Eye (tissue), 1 donor: ENCODE results near the gene ZNF253.
"Not testable (repeated sequence)": the region's sequence is repeated elsewhere in the genome, so short reads cannot be mapped to it uniquely, and the experiment has no call there.

Source experiments
- DNase-seq: peaks from one replicate; pipeline ENCODE4 v3.0.0-alpha.2; 2015

Gene ZNF253

DNA sequence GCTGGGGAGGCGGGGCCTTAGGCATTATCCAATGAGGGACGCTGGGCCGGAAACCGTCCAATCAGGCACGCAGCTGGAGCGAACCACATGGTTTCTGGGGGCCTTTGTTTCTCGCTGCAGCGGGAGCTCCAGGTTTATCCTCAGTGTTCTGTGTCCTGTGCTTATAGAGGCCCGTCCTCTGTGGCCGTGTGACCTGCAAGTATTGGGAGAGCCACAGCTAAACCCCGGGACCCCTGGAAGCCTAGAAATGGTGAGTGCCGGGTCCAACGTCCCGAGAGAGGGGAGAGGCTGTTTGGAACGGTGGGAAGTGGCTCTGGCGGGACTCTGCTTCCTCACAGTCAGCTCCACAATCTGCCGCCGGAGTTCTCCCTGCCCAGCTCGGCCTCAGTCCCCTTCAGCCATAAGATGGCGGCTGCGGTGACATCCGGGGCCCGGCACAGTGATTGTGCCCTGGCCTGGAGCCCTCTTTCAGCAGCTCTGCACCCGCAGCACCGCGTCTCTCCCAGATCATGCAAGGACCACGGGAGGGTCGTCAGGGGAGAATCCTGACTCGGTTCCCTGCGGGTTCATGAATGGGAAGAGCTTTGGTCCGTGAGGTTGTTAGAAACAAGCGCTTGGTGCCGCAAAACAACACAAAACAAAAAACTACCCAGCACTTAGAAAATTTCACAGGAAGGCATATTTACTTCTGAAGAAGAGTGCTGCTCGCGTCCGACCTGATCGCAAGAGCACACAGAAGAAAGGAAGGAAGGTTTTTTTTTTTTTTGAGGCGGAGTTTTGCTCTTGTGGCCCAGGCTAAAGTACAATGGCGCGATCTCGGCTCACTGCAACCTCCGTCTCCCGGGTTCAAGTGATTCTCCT is at the start of gene ZNF253:
Gene ZNF253 (plus strand): TSS at position 133 of the 861 bp plus-strand sequence. CDS start 115 bp downstream, at position 248.
- DNase-seq: peak; percentile 99

DNA sequence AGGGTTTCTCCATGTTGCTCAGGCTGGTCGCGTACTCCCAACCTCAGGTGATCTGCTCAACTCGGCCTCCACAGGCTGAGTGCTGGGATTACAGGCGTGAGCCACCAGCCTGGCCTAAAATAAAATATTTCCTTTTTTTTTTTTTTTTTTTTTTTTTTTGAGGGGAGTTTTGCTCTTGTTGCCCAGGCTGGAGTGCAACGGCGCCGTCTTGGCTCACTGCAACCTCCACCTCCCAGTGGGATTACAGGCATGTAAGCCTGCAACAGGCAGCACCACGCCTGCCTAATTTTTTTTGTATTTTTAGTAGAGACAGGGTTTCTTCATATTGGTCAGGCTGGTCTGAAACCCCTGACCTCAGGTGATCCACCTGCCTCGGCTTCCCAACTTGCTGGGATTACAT is 49.0 kb upstream of the ZNF253 start:
- no peak for DNase-seq

- DNase-seq: no peak
These were observed 48.3 kb upstream of the ZNF253 start for GRCh38 chr19:19817357-19817756.

- no peak for DNase-seq
These were observed 44.8 kb upstream of the ZNF253 start for GRCh38 chr19:19820774-19821320.

GRCh38 chr19:19821366-19821951 is 44.2 kb upstream of the ZNF253 start, which contains the start of gene ZNF506:
ZNF506 (minus strand) TSS chr19:19821750; CDS start chr19:19821603, 147 bp downstream.
- peak; percentile 99 for DNase-seq

- DNase-seq: not testable (repeated sequence)
These were observed 43.7 kb upstream of the ZNF253 start for GRCh38 chr19:19821976-19822375.

DNA sequence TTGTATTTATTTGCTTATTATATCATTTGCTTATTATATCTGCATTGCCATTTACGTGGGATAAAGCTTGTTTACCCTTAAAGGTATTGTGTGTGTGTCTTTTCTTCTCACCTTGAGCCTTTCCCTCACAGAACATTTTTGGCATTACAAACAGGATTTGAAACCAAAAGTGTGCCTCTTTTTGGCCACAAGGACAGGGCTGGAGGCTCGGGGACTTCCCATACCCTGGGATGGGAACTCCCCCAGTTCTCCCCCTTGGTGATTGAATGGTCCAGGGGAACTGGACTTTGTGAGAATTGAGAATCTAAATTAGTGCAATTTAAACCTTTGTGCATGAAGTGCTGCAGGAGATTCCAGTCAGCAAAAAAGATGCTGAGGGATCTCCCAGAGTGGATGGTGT is 41.8 kb upstream of the ZNF253 start:
- no peak for DNase-seq

GRCh38 chr19:19826875-19827274 is 38.8 kb upstream of the ZNF253 start:
- no peak for DNase-seq

DNA sequence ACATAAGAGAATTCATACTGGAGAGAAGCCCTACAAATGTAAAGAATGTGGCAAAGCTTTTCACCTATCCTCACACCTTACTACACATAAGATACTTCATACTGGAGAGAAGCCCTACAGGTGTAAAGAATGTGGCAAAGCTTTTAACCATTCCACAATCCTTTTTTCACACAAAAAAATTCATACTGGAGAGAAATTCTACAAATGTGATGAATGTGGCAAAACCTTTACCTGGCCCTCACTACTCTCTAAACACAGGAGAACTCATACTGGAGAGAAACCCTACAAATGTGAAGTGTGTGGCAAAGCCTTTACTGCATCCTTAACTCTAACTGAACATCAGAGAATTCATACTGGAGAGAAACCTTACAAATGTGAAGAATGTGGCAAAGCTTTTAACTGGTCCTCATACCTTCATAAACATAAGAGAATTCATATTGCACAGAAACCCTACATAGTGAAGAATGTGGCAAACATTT is 30.1 kb upstream of the ZNF253 start:
- no peak for DNase-seq

GRCh38 chr19:19847781-19848180 is 17.9 kb upstream of the ZNF253 start:
- no peak for DNase-seq

- DNase-seq: no peak
These were observed 16.6 kb upstream of the ZNF253 start for GRCh38 chr19:19849056-19849455.

DNA sequence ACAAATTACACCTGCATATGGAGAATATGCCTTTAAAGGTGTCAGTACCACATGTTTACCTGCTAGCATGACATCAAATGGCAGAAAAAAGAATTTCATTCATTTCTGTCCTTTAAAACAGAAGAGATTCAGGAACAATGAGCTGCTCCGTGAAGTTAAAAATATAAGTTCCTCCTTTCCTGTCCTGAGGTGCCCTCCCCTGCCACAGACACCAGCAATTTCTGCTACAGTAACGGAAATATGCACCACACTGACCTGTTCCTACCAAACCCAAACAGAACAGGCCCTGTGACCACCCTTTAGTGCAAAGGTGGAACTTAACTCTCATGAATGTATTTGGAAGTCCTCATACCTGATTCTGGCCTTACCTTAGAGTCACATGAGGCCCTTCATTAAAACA is 13.9 kb upstream of the ZNF253 start:
- DNase-seq: not testable (repeated sequence)

DNA sequence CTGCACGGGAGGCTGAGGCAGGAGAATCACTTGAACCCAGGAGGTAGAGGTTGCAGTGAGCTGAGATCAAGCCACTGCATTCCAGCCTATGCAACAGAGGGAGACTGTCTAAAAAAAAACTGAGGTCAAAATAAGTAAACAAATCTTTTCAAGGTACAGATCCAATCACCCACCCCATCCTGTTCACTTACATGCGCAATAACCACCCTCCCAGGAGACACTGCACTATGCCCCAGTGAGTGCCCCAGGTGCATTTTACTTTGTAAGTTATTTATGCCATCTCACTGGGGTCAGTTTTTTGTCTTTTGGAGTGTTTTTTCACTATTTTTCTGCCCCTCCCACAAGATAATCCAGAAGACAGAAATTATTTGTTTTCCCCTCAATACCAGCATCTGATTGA is 6.9 kb upstream of the ZNF253 start:
- DNase-seq: no peak

GRCh38 chr19:19860756-19861390 is 4.8 kb upstream of the ZNF253 start:
- DNase-seq: peak; percentile 92

DNA sequence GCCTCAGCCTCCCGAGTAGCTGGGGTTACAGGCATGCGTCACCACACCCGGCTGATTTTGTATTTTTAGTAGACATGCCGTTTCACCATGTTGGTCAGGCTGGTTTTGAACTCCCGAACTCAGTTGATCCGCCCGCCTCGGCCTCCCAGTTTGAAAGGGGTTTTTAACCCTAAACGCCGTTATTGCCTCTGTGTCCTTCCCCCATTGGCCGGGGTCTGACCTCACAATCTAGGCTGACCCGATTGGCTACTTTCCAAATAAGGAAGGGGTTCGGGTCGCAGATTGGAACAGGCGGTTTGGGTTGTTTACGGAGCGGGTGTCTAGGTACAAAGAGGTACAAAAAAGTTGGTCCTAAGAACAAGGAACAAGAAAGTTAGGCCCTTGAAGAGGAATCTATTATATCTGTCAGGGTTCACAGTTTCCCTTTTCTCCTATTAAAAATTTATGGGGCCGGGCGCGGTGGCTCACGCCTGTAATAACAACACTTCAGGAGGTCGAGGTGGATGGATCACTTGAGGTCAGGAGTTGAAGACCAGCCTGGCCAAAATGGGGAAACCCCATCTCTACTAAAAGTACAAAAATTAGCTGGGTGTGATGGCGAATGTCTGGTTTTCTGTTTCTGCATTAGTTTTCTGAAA is 1.0 kb downstream of the ZNF253 start:
- peak; percentile 74 for DNase-seq

- DNase-seq: not testable (repeated sequence)
These were observed 4.4 kb downstream of the ZNF253 start for GRCh38 chr19:19870086-19870485.

DNA sequence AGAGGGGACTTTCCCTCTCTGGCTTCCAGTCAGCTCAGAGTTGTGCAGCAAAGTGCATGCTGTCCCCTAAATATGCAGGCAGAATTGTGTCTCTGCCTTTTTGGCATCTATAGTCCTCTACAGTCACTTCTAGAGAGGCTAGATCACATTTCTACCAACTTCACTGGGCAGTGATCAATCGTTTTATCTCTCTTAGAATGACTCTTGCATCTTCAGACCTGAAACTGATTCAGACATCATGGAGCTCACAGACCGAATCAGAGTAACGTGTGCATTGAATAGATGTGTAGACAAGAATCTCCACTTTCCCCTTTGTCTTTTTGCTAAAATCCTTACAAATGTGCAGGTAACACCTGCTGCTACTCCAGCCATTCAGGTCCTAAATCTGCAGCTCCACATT is 6.2 kb downstream of the ZNF253 start:
- no peak for DNase-seq

DNA sequence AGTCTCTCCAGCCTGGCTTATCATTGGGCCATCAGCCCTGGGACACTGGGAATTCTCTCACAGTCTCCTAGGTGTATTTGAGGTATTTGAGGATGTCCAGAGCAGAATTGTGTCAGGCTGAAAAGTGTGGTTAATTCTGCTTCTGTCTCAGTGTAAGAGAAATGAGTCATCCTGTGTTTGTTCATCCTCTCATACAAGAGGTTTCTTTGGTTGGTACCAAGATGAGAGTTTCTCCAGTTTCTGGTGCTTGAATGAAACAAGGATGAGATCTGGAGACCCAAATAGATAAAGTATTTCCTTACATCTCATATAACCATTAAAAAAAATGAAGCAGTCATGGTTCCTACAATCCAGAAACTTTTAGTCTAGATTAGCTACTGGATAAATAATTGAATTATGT is 7.7 kb downstream of the ZNF253 start:
- no peak for DNase-seq

GRCh38 chr19:19877724-19878123 is 12.0 kb downstream of the ZNF253 start:
- DNase-seq: no peak

DNA sequence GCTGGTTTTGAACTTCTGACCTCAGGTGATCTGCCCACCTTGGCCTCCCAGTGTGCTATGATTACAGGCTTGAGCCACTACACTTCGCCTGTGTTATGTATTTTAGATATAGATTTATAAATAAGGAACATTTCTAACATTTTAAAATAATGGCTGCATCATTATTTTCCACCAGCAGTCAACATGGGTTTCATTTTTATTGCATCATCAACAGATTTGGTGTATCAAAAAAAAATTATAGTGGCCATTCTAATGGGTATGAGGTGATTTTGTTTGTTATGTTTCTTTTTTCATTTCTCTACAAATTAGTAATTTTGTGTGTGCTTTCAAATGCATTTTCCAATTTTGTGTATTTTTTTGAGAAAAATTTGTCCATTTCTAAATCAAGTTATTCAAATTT is 18.9 kb downstream of the ZNF253 start:
- DNase-seq: no peak

DNA sequence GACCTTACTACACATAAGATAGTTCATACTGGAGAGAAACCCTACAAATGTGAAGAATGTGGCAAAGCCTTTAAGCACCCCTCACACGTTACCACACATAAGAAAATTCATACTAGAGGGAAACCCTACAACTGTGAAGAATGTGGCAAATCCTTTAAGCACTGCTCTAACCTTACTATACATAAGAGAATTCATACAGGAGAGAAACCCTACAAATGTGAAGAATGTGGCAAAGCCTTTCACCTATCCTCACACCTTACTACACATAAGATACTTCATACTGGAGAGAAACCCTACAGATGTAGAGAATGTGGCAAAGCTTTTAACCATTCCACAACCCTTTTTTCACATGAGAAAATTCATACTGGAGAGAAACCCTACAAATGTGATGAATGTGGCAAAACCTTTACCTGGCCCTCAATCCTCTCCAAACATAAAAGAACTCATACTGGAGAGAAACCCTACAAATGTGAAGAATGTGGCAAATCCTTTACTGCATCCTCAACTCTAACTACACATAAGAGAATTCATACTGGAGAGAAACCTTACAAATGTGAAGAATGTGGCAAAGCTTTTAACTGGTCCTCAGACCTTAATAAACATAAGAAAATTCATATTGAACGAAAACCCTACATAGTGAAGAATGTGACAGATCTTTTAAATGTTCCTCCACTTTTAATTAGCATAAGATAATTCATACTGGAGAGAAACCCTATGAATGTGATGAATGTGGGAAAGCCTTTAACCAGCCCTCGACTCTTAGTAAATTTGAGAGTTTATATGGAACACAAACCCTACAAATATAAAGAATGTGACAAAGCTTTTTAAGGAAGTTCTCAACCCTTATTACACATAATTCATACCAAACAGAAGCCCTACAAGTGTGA is 26.6 kb downstream of the ZNF253 start:
- DNase-seq: not testable (repeated sequence)
